Stimulated activated naive CD8-positive, alpha-beta T cell treated with anti-CD3 and anti-CD28 coated beads, Interleukin-15, Interleukin-2, amounts not matched to agents 100 U/mL and 50 U/mL, for 24 hours (primary cell): ENCODE results near the gene UBAP1L.
"Not testable (repeated sequence)": the region's sequence is repeated elsewhere in the genome, so short reads cannot be mapped to it uniquely, and the experiment has no call there.

Experiments
- ATAC-seq: fragments of 150-1000 bp; cut with Tn5 transposase; one replicate; pipeline ENCODE4 v1.10.0; 2021
- DNase-seq: peaks from one replicate; pipeline ENCODE4 v3.0.0; 2021

Gene UBAP1L

DNA sequence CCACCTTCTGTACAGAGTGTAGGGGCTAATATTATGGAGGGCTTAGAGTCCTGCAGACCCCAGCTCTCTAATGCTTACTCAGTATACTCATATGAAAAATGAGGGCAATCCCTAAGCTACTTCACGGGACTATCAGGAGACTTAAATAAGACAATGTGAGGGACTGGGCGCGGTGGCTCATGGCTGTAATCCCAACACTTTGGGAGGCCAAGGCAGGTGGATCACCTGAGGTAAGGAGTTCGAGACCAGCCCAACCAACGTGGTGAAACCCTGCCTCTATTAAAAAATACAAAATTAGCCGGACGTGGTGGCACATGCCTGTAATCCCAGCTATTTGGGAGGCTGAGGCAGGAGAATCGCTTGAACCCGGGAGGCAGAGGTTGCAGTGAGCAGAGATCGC, 15.2 kb downstream of the UBAP1L start:
- ATAC-seq, DNase-seq: not testable (repeated sequence)

DNA sequence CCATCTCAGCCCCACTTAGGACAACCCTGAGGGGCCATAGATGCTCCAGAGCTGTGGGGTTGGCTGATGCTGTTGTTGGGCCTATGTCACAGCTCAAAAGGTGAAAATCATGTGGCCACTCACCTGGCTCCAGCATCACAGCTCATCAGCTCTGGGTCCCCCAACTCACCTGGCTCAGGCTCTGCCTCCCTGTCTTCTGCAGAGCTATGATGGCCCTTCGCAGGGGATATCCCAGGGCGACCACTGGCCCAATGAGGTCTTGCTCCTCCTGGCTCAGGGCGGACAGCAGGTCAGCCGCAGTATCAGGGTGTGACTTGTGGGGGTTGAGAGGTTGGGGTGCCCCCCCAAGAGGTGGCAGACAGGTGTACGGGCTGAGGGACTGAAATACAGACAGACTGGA, 15.7 kb downstream of the UBAP1L start:
- ATAC-seq (no peak), DNase-seq (no peak)

DNA sequence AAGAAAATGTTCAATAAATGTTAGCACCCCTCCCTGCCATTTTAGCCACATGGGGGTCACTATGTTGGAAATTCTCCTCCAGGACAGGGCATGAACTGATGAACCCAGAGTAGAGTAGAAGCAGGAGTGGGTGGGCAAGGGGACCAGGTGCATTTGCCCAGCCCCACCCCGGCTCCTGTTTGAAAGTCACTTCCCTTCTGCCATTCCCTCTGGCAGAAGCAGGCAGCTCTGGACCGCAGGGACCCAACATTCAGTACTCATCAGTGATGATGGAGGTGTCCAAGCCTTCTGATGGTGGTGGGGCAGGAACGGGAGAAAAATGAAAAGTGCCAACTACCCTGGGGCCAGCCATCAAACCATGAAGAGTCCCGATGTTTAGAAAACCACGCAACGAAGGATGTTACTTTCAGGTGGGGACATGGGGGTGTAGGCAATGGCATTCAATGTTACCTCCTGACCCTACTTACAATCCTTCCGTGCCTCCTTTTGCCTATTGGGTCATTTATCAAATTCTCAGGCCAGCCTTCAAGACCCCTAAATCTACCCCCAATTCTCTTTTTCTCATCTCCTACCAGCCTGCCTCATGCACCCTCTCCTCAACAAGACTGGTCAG, 17.2 kb downstream of the UBAP1L start:
- ATAC-seq (no peak), DNase-seq (no peak)

DNA sequence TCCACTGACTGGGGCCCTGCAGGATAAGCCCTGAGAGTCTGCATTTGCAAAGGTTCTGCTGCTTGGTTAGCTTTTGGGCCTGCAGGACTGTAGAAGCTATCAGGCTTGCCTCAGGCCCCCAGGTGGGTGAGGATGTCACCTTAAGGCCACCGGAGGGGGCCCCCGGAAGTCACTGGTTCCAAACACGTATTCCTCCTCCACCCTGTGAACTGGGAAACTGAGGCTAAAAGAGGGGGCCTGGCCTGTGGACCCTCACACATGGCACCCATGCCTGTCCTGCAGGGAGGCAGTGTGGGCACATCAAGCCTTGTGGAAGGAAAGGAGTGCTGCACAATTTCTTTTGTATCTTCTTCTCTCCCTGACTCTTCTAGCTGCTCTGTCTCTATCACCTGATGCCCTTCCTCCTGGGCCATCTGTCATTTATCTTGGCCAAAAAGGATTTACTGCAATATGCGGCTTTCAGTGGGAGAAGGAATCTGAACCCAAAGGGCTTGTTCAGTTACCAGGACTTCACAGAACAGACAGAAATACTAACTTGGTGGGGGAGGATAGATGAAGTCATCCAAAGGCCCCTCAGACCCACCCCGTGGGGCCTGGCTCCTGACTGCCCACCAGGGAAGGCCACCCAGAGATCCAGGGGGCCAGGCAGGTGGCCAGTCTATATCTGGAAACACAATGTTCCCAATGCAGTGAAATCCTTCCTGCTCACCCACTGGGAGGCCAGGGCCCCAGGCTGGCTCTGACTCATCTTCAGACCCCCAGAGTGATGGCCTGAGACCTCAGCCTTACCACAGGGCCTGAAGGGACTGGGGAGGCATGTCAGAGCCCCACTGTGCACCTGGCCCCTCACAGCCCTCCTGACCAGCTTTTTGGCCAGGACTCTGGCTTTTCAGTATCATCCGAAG, 18.3 kb downstream of the UBAP1L start:
- ATAC-seq (no peak), DNase-seq (no peak)

DNA sequence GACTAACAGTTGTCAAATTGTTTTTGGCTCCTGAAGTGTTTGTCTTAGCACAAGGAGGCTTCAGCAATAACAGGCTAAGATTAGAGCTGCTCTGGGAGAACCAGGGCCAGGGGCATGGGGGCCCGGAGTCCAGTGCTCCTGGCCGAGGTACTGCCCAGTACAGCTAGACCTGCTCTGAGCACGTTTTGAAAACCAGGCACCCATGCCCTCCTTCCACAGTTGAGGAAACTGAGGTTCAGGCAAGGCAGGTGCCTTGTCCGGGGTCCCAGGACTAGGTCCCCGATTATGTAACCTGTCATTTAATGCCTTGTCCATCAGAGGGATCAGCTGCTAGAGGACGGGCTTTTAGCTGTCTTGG, 19.3 kb downstream of the UBAP1L start:
- no peak for ATAC-seq
- no peak for DNase-seq

DNA sequence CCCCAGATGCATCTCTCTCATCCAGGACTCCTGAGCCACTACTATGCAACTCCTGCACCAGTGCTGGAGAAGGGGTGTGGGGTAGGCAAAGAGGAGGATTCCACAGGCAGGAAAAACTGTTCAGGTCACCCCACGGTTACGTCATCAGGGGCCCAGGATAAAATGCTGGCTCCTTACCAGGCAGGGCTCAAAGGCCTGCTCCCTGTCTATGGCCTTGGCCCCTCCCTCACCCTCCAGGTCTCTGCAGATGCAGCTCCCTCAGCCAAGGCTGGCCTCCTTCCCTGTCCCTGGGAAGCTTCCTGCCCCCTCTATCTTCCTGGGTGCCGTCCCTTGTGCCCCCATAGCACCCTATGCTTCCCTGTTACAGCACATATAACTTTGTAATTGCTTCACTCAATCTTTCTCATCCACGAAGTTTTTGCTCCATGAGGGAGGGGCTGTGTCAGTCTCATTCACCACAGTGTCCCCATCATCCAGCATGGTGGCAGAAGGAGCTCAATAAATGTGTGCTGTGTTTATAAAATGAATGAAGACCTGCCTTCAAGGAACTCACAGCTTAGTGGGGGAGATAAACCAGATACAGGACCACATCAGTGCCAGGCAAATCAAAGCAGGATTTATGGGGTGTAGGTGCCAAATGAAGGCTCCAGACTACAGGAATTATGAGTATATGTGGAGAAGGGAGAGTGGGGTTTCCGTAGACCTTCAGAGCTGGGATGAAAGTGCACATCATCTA, 19.8 kb downstream of the UBAP1L start:
- ATAC-seq (no peak), DNase-seq (no peak)

DNA sequence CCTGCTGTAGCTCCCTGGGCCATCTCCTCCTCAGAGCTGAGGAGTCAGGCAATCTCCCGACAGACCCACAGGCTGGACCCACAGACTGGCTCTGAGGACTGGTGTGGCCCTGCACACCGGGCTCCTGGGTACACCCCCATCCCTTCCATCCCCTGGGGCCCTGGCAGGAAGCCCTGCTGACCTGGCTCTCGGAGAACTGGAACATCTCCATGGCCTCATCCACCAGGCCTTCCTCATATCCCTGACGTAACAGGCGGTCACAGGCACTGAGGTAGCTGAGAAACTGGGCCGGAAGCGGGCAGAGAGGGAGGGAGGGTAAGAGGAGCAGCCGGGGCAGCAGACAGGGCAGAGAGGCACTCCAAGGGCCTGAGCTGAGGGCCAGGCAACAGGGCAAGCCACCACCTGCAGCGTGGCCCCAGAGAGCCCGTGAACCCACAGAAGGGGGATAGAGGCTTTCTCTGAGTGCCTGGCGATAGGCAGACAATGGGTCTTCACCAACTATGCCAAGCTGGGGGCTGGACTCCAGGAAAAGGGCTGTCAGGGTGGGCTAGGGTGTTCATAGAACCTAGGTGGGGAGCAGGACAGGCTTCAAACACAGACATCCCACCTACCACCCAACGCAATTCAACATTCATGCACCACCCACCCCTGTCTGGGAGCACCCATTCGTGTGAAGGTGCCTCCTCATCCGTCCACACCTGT, 20.6 kb downstream of the UBAP1L start:
- DNase-seq, result no peak
- no peak for ATAC-seq

DNA sequence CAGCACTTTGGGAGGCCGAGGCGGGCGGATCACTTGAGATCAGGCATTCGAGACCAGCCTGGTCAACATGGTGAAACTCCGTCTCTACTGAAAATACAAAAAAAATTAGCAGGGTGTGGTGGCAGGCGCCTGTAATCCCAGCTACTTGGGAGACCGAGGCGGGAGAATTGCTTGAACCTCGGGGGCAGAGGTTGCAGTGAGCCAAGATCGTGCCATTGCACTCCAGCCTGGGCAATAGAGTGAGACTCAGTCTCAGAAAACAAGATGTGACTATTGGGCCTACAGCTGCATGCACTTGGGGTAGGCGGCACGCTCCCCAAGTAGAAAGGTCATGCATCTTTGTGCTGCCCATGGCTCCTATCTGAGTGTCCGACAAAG, 21.2 kb downstream of the UBAP1L start:
- not testable (repeated sequence) for ATAC-seq, DNase-seq

DNA sequence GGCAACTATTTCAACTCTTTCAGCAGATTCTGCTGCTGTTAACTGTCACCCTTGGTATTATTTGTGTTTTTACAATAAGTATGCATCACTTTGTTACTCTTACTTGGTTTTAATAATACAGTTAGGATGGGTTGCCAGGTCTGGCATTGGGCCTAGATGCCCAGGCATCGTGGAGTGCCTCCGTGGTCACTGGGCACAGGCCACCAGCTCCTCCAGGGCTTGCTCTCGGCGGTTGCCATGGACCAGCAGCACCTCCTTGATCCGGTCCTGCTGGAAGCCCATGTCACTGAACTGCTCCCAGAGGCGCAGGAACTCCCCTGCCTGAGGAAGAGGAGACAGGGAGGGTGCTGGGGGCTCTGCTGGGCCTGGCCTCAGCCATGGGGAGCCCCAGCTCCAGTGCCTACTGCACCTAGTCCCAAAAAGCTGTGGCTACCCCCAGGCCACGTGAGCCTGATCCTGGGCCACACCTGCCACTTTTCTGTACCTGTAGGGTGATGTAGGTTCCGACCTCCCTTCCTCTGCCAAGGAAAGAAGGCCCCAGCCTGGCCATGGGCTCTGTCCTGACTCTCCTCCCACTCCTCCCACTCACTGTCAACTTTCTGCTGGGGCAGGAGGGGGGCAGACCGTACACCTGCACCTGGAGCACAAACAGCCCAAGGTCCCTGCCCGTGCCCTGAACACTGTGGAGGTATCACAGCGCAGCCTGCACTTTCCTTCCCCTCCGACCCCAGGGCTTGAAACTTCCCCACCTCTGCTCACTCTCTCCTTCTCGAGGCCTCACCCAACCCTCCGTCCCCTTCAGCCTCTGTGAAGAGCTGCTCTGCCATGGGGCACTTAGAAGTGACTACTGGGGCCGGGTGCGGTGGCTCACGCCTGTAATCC, 21.8 kb downstream of the UBAP1L start:
- no peak for DNase-seq
- no peak for ATAC-seq

DNA sequence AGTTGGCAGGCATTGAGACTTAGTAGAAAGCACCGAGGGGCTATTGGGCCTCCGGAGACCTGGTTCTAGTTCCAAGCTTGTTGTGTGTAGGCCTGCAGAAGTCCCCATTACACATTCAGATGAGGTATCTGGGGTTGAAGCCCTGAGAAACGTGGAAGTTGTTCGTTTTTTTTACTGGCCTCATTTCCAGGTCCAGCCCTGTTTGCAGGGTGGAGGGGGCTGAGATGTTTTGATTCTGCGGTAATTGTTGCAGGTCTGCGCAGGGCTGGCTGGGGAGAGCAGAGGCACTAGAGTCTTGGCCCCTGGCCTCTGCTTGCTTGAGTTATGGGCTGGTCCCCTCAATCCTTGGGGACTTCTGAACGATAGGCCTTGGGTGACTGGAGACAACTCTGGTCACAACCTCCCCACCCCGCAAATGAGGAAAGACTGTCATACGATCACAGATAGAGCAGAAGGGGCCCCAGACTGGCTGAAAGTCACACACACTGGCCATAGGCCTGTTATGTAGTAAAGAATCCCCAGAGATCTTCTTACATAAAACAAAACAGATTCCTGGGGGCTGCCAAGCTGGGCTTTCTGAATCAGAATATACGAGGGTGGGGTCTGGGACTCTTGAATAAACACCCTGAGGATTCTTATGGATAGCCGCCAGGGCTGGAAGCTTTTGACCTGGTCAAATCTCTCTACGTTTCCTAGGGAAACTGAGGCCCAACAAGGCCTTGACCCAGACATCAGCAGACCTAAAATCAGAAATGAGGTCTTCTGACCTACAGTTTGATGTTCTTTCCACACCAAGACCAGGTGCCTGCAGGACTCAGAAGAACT, 22.8 kb downstream of the UBAP1L start:
- ATAC-seq (no peak), DNase-seq (no peak)

DNA sequence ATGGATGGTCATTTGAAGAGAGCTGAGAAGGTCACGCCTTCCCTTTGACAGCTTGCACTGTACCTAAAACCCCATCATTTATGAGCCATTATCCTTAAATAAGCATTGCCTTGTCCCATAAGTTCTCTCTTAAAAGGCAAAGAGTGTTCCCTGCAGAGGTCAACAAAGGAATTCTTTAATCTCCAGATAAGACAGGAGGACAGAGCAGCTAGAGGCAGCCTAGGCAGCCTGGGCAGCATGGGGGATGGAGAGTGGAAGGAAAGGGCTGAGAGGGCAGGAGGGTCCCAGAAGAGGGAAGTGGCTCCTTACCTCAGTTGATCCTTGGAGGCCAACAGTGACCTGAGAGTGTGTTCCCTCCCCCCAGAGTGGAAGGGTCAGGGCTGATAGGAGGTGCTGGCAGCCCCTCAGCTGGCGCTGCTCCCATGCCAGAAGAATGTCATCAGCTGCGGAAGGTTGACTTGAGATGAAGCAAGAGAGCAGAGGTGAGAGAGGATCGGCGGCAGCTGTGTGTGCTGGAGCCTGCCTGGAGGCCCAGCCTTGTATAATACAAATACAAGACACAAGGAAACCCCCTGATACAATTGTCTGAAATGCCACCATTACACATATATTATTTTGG, 25.7 kb downstream of the UBAP1L start:
- ATAC-seq (no peak), DNase-seq (no peak)

DNA sequence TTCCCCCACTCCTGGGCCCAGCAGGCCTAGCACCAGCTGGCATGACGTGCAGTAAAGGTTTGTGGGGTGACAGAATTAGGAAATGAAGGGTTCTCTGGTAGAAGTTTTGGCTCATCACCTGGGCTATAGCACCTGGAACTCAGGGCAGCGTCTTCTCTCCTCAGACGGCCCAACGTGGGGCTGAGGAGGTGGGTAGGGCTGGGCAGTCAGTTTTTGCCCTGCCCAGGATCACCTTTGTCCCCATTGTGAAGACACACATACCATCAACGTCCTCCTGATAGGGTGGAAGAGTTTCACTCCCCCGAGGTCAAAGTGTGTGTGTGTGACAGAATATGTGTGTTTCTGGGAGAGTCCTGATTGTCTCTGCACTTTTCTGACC, 26.4 kb downstream of the UBAP1L start:
- DNase-seq, result no peak
- ATAC-seq, result no peak

DNA sequence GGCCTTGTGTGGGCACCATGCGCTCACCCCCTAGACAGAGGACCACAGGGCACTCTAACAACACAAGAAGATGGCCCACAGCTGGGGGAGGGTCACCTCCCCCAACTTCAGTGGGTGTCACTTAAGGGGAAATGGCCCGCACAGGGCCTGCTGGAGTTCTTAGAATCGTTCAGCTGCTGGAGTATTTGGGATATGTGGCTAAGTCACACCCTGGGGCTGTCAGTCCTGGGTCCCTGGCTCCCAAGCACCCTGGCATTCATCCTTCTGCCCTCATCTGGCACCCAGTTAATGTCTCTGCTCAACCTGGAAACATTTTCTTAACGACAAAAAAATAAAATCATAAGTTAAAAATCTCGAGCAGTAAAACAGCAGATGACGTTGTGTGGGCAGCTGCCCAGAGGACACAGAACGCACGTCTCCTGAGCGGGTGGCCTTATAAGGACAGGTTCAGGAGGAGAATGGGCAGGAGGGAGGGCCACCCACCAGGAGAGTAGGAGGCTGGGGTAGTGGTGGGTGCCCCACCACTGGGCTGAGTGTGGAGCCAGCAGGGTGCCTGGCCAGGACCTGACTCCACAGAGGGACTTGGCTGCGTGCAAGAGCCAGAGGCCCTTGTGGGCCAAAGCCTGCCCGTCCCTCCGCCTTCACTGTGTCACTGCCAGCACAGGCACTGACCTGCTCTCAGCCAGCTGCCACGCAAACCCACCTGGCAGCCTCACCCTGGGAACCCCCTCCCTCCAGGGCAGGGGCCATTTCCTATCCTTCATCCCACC, 26.9 kb downstream of the UBAP1L start:
- DNase-seq (no peak), ATAC-seq (no peak)

DNA sequence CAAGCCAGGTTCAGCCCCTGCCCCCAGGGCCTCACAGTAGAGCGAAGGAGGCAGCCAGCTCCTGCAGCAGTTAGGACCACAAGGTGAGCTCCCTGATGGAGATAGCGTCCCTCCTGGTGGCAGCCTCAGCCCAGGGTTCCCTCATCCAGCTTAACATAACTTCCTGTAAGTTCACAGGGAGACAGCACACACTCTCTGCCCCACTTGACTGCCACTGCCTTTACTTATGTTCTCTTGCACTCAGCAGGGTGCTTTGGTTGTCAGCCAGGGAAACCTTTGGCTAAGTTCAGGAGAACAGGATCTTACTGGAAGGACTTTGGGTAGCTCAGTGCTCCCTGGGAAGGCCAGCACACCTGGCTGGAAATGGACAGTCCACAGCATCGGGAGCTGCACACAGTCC, 27.6 kb downstream of the UBAP1L start:
- ATAC-seq (no peak), DNase-seq (no peak)

DNA sequence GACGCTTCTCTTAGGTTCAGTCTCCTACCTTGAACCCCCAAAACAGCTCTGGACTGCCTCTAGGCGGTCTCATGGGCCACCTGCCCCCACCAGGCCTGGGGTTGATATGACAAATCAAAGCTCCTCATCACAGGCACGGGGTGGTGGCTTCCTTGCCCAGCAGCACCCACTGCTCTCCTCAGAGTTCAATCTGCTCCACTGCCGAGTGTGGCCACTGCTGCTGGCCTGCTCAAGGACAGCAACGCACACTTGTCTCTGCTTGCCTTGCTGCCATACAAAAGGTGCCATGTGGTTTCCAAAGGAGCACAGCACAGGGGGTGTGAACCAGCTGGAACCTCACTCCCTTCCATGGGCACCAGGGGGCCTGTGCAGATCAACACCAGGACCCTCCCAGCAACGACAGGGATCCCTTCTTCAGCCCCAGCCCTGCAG, 28.3 kb downstream of the UBAP1L start:
- no peak for ATAC-seq
- DNase-seq, result no peak

DNA sequence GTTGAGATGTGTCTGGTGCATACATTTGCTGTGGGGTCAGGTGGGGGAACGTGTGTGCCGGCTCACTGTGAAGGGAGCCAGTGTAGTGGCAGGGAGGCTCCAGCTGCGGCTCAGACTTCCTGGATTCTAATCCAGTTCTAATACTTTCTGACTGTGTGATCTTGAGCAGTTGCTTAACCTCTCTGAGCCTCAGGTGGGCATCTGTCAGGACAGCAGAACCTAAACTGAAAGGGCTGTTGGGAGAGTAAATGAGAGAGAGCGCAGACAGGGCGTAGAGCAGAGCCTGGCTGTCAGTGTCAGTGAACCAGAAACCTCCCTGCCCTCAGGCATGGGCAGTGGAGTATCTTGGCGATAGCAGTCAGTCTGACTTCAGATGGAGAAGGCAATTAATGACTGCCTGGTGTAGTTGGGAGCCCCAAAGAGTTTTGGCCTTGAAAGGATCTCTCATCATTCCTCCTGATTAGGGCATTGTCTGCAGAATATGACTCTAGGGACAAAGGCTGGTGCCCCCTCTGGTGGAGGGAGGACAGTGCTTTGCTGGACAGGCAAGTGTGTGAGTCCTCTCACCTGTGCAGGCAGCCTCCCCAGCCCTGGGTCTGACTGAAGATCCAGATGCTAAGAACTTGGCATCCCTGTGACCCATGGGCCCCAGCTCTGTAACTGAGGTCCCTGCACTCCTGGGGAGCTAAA, 28.9 kb downstream of the UBAP1L start:
- ATAC-seq (no peak), DNase-seq (peak; percentile 29)

DNA sequence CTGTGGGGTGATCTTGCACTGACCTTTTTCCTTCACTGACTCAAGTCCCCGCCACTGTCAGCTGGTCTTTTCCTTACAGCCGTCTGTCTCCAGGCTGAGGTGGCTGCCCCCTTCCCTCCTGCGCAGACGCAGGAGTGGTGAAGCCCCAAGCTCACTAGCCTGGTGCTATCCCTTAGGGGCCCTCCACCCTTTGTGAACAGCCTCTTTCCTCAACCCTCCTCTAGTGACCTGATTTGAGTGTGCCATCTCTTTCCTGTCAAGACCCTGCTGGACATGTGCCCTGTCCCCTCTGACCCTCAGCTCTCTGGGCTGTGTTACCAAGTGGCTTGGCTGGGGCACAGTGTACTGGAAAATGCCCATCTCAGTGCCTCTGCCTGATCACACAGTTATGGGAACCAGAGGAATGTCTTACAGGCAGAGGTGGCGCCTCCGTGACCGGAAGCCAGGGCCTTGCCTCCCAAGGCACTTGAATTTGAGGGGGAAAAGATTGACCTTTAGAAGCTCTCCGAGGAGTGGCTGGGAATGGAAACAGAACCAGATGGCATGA, 29.7 kb downstream of the UBAP1L start:
- DNase-seq (no peak), ATAC-seq (no peak)

DNA sequence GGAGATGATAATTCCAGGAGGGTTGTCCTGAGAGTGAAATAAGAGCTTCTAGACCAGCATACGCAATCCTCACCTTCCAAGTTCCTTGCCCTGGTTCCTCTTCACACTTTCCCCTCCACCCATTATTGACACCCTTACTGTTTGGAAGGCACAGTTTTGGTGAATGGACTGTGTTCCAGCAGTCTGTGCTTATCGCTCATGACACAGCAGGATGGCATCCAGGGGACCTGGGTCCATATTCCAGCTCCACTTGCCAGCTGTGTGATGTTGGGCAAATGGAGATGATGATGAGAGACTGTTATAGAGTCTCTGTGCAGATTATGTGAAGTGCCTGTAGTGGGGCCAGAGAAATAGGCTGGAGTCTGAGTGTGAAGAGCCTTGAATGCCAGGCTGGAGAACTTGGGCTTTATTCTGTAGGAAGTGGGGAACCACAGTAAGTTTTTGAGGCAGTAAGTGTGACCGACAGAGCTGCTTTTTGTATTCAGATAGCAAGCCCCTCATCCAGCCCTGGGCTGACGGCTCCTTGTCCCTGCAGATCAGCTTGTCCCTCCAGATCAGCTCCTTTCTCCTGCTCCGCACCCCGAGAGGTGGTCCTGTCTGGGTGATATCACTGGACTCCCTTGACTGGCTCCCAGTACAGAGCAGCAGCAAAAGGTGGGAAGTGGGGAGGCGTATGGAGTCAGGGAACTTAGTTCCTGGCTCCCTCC, 30.3 kb downstream of the UBAP1L start:
- DNase-seq, result no peak

More for the DNA sequence above, 30.3 kb downstream of the UBAP1L start:
- no peak for ATAC-seq
